HG03196 (cell line): ENCODE data around the gene AUP1.

Source experiments
- ATAC-seq: cut with Tn5 transposase; IDR thresholded peaks from one replicate; pipeline ENCODE4 v1.9.1; 2021; ENCODE audit not compliant: unreplicated experiment

The AUP1 gene

GRCh38 chr2:74537140-74537539 lies 7.6 kb upstream of the AUP1 start:
- no peak for ATAC-seq

GRCh38 chr2:74536166-74536950 lies 6.9 kb upstream of the AUP1 start:
- ATAC-seq: no peak

- no peak for ATAC-seq
These were observed 6.0 kb upstream of the AUP1 start for GRCh38 chr2:74535440-74535965.

DNA sequence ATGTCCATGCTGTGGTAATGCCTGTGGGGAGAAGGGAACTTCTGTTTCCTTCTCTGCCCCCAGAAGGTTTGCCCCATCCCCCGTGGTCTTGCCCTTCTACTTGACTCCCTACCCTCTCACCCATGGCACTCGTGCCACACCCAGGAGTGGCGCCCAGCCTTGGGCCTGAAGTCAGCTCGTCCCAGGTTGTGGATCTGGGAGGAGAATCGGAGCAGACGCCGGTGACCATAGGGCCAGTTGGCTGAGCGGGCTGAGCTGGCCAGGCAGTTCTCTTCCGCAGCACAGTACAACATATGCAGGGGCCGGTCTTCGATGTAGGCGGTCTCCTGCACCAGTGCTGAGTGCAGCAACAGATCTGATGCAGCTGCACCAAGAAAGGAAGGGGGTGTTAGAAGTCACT lies 4.9 kb upstream of the AUP1 start:
- no peak for ATAC-seq

DNA sequence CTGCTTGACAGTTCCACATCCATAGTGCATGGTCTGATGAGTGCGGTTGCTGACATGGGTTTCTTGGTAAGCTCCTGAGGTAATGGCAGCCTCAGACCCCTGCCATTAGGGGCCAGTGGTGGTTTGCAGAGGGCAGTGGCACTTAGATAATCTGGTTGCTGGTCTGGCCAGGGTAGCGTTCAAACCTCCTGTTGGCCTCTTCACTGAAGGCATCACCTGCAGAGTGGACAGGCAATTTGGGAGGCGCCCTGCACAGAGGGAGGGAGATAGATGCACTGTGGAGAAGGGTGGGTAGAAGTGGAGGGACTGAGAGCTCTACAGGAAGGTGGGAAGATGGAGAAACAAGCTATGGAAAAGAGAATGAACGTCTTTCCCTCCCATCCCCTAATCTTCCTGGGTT lies 4.0 kb upstream of the AUP1 start:
- ATAC-seq: no peak

DNA sequence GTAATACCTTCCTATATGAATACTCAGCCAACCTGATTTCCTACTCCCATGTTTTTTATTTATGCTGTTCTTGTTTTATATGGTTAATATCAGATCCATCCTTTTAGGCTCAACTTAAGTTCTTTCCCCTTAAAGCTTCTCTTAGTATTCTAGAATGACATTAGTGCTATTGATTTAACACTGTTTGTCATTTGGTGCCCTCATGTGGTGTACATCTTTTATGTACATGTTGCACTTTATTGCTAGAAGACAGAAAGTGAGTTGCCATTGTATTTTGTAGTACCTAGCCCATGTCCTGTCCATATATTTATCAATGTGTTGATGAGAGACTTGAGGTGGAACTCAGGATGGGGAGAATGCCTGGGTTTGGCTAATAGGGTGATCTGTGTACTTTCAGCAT lies 2.7 kb upstream of the AUP1 start:
- no peak for ATAC-seq

DNA sequence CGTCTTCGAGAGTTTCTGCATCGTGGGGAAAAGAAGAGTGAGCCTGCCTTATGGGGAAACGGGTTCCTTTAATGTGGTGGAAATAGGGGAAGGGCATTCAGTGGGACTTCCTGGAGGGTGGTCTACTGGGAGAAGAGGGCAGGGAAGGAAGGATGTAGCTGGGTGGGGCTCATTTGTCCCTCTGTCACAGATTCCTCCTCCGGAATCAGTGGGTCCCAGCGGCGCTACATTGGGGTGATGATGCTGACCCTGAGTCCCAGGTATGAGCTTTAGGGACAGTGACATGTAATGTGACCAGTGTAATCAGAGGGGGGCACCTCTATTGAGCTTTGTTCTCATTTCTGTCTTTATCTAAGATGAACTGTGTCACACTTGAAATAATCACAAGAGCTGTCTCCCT lies 2.2 kb upstream of the AUP1 start:
- ATAC-seq: no peak

DNA sequence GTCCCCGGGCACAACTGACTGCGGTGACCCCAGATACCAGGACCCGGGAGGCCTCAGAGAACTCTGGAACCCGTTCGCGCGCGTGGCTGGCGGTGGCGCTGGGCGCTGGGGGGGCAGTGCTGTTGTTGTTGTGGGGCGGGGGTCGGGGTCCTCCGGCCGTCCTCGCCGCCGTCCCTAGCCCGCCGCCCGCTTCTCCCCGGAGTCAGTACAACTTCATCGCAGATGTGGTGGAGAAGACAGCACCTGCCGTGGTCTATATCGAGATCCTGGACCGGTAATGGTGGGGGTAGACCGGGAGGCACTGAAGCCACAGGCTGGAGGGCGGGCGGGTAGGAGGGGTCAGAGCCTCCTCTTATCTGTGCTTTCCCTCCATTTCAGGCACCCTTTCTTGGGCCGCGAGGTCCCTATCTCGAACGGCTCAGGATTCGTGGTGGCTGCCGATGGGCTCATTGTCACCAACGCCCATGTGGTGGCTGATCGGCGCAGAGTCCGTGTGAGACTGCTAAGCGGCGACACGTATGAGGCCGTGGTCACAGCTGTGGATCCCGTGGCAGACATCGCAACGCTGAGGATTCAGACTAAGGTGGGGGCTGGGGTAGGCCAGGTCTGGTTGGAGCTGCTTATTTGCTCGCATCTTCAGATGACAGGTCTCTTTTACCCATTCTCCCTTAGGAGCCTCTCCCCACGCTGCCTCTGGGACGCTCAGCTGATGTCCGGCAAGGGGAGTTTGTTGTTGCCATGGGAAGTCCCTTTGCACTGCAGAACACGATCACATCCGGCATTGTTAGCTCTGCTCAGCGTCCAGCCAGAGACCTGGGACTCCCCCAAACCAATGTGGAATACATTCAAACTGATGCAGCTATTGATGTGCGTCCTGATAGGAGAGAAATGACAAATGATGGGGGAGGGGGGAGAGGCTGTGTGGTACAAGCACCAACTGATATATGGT lies 1.0 kb upstream of the AUP1 start:
- peak; percentile 29 for ATAC-seq

- peak; percentile 7 for ATAC-seq
These were observed 728 bp downstream of the AUP1 start for GRCh38 chr2:74528600-74529356.

DNA sequence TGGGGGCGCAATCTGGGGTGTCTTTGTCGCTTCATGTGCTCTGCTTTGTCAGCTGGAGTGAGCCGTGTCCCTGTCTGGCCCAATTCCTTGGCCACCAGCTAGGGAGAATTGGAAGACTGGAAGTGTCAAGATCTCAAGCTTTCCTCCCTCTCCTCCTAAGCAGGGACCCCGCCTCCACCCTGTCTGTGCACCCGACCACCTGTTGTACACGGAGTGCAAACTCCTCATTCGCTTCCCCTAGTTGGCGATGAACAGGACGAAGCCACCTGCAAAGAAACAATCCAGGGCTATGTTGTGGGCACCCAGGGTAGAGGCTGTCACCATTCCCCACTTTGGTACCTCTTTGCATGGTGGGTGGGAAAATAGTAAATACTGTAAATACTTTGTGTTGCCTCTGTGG lies 1.8 kb downstream of the AUP1 start:
- ATAC-seq: no peak

- no peak for ATAC-seq
These were observed 2.8 kb downstream of the AUP1 start for GRCh38 chr2:74526649-74527230.

GRCh38 chr2:74525717-74526648 lies 3.5 kb downstream of the AUP1 start, which contains the start of gene DQX1:
DQX1 (minus strand) TSS chr2:74526231; CDS start chr2:74525729, 502 bp downstream.
- no peak for ATAC-seq

GRCh38 chr2:74524955-74525716 lies 4.4 kb downstream of the AUP1 start:
- ATAC-seq: no peak

- no peak for ATAC-seq
These were observed 5.5 kb downstream of the AUP1 start for GRCh38 chr2:74524005-74524404.

DNA sequence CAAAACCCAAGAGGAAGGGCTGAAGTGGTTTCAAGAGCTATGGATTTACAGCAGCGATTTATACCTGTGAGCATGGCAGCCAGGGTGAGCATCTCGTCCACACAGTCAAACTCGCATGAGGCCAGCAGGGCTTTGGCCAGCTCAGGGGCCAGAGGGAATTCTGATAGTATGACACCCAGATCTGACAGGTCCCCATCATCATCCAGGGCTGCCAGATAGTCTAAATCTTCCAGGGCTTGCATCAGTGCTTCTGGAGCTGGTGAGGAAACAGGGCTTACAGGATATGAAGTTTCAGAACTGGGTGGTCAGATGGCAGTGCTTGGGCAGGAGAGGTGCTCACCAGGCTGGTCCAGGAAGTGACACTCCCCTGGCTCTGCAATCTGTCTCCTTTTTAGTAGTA lies 7.0 kb downstream of the AUP1 start:
- ATAC-seq: no peak

DNA sequence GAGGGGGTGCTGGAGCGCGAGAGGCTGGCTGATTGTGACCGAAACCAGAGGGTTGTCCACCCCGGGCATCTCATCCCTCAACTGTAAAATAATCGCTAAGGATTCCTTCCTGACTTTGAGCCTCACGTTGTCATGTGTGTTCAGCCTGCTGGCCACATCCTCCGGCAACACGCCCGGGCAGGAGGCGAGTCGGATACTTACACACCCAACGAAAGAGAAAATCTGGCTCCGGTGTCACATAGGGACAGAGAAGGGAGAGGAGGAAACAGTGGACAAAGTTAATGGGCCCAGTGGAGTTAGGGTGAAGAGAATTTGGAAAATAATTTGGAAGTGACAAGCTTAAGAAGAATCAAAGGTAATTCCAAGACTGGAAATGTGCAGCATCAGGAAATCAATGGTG lies 12.9 kb downstream of the AUP1 start:
- ATAC-seq: no peak

DNA sequence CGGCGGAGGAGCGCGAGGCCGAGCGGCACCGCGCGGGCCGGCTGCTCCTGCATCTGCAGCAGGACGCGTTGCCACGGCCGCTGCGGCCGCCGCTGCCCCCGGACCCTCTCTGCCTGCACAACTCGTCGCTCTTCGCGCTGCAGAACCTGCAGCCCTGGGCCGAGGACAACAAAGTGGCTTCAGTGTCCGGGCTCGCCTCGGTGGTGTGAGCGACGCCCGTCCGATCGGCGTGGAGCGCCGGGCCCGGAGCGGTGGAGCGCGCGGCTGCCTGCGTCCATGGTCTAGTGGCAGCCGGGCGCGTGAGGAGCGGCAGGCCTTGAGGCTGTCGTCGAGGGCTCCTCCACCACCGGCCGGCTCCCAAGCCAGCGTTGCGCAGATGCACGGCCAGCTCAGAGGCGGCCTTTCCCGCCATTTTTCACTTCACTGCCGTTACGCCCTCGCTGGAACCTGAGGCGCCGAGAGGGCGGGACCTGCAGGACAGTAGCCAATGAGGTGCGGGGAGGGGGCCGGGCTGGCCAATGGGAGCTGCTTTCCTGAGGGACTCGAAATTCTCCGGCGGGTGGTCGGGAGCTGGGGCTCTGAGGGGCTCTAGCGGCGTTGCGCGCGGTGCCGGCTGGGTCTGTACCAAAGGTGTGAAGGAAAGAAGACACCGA lies 13.4 kb downstream of the AUP1 start:
- ATAC-seq: no peak

- no peak for ATAC-seq
These were observed 14.1 kb downstream of the AUP1 start for GRCh38 chr2:74515271-74515980.
